ENCODE measurements around the gene SOWAHA. TPM values are rescaled to one million over a fixed set of nuclear protein-coding genes. Genes with fewer than 3 reads are reported as not detected.

SOWAHA gene
- total RNA-seq, 1 experiment from 2014 or later, result 0.20 TPM

DNA sequence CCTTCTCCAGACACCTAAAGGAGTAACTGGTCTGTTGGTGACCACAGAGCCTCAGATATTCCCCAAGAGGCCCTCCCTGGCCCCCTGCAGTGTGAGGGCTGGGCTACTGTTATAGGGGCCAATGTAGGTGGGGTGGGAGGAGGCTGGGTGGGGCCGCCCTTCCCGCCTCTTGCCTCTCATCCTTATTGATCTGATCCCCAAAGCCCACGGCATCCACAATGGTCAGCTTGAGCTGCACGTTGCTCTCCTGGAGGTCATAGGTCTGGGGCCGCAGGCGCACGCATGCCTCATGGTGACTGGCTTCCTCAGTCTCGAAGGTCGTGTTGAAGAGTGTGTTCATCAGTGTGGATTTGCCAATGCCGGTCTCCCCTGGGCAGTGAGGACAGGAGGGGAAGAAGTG lies 49.1 kb upstream of the SOWAHA start:
- H3K27me3 Mint-ChIP-seq (ENCODE audit: low read depth), result peaks cover 3% of the 10 kb centered on the region; the same call in 1 of the 2 replicates
- no CpG with 5 or more reads among the region's 10 CpGs for WGBS (ENCODE audit: extremely low coverage, insufficient read length, low lambda C conversion rate)
- H3K79me2 ChIP-seq (ENCODE audit: insufficient read depth, low read length), result no peaks in the 10 kb centered on the region
- H3K23ac ChIP-seq (ENCODE audit: insufficient read length, low read depth, low read length), result no peak overlapping the region
- H4K8ac ChIP-seq (replicated peaks; ENCODE audit: insufficient read length, low read depth, low read length), result no peak overlapping the region
- H2BK5ac ChIP-seq (ENCODE audit: insufficient read length, low read length), result no peak overlapping the region
- peak; percentile 14 for DNase-seq
- no peaks in the 10 kb centered on the region for H3K23me2 ChIP-seq (ENCODE audit: insufficient read length, low read depth, low read length, poor library complexity, severe bottlenecking)
- no peaks in the 10 kb centered on the region for H3K4me1 ChIP-seq (ENCODE audit: insufficient read depth, low read length)
- H3K14ac ChIP-seq (ENCODE audit: insufficient read depth, low read length), result no peak overlapping the region
- H3K18ac ChIP-seq (ENCODE audit: insufficient read length, low read depth, low read length), result no peak overlapping the region
- no peaks in the 10 kb centered on the region for H3K9me3 Mint-ChIP-seq
- TF ChIP-seq, protein P1, sequence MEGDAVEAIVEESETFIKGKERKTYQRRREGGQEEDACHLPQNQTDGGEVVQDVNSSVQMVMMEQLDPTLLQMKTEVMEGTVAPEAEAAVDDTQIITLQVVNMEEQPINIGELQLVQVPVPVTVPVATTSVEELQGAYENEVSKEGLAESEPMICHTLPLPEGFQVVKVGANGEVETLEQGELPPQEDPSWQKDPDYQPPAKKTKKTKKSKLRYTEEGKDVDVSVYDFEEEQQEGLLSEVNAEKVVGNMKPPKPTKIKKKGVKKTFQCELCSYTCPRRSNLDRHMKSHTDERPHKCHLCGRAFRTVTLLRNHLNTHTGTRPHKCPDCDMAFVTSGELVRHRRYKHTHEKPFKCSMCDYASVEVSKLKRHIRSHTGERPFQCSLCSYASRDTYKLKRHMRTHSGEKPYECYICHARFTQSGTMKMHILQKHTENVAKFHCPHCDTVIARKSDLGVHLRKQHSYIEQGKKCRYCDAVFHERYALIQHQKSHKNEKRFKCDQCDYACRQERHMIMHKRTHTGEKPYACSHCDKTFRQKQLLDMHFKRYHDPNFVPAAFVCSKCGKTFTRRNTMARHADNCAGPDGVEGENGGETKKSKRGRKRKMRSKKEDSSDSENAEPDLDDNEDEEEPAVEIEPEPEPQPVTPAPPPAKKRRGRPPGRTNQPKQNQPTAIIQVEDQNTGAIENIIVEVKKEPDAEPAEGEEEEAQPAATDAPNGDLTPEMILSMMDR (conservative IDR thresholded peaks at IDR 0.05), result no peak
- no peak overlapping the region for H3K9ac ChIP-seq (ENCODE audit: extremely low read depth, insufficient read length, low read length)
- no peak overlapping the region for H2BK120ac ChIP-seq (ENCODE audit: low read depth, low read length, poor library complexity, severe bottlenecking)
- no peak overlapping the region for H2AK5ac ChIP-seq (ENCODE audit: insufficient read length, low read length)
- H2BK12ac ChIP-seq (ENCODE audit: insufficient read length, low read depth, low read length), result no peak overlapping the region
- H3K9me3 ChIP-seq (ENCODE audit: control insufficient read depth, low read depth, low read length), result no peaks in the 10 kb centered on the region
- H4K20me1 ChIP-seq (ENCODE audit: control insufficient read depth, insufficient read depth, insufficient read length), result peaks cover 2% of the 10 kb centered on the region
- no peak overlapping the region for H3K4me2 ChIP-seq (ENCODE audit: insufficient read depth, insufficient read length, low read length)
- no peak overlapping the region for H3K4me3 Mint-ChIP-seq
- H3K4ac ChIP-seq (ENCODE audit: low read depth, low read length), result no peak overlapping the region
- H3K4me1 Mint-ChIP-seq, result no peaks in the 10 kb centered on the region
- H2BK15ac ChIP-seq (ENCODE audit: low read depth, low read length), result no peak overlapping the region
- no peak overlapping the region for H3K56ac ChIP-seq (ENCODE audit: insufficient read length, low read depth, low read length)
- H4K5ac ChIP-seq (ENCODE audit: insufficient read length, low read depth, low read length), result no peak overlapping the region
- H2AFZ ChIP-seq (ENCODE audit: low read length), result no peak overlapping the region
- no peaks in the 10 kb centered on the region for H3K27me3 ChIP-seq (ENCODE audit: insufficient read depth, low read length)
- H3K36me3 Mint-ChIP-seq (ENCODE audit: insufficient read depth in 1 of 3, low read depth in 3 of 3), result peaks cover 5 to 31% (median 21%) of the 10 kb centered on the region in 3 experiments; a peak in 6 of 7 replicates
- H4K91ac ChIP-seq (ENCODE audit: insufficient read length, low read depth, low read length), result no peak overlapping the region
- no peak overlapping the region for H3T11ph ChIP-seq (ENCODE audit: low read length)
- no peak overlapping the region for H3K27ac ChIP-seq (ENCODE audit: insufficient read length, low read depth, low read length)
- H3K79me1 ChIP-seq (ENCODE audit: insufficient read depth, low read depth, low read length, poor library complexity, severe bottlenecking), result no peaks in the 10 kb centered on the region
- H3K27ac Mint-ChIP-seq, result peak overlapping the region in 1 of 3 experiments; percentile 79; a peak in 2 of 7 replicates
- H2BK20ac ChIP-seq (ENCODE audit: low read depth, low read length, poor library complexity, severe bottlenecking), result no peak overlapping the region
